Erythroblast (primary cell): ENCODE data around the gene BCAN.

ENCODE experiments used
- GATA1 ChIP-seq: IDR thresholded peaks from 2 replicates; pipeline ENCODE4 v1.6.1; 2011; ENCODE audit warnings: low read depth, mild to moderate bottlenecking, control low read depth, low read length, moderate library complexity
- POLR2A ChIP-seq: IDR thresholded peaks from 2 replicates; pipeline ENCODE4 v1.6.1; 2011; ENCODE audit warnings: mild to moderate bottlenecking, low read length

DNA sequence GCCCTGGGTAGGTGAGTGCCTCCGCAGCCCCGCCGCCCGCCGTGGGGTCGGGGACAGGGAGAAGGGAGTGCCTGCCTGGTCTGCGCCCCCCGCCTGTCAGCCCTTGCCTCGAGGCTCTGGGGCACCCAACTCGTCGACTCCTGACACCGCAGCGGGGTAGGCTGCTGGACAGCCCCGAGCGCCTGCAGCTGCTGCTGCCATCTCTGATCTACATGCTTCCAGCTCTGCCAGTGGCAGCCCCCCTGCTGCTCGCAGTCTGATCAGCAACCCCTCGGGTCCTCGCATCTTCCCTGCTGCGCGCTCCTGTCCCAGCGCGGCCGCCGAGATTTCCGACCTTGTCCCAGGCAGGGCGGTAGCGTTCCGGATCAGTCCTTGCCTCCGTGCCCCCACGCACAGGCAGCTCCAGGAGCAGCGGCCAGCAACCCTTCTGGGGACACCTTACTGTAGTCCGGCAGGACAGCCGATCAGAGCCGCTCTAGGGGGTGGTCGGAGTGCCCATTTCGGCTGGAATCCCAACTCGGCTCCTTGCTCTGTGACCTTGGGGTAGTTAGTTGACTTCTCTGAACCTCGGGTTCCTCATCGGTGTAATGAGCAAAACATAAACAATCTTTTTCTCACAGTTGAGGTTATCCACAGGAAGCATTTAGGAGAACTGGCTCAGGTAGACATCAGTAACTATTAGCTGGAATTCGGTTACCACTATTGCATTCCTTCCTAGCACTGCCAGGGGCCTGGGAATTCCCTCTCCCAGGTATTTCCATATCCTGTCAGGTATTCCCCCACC, 540 bp downstream of the BCAN start:
- TF ChIP-seq POLR2A (no peak), GATA1 (no peak)
